Gastrocnemius medialis (tissue), 4 donors: ENCODE measurements around the gene PAPOLA.

Experiments used
- POLR2A ChIP-seq, 2 donors: fragments of 450-650 bp; IDR thresholded peaks; one replicate each; pipeline ENCODE4 v1.6.1; 2017; ENCODE audit warnings: antibody characterized with exemption in 2 of 2, mild to moderate bottlenecking in 2 of 2, moderate library complexity in 2 of 2
- TF ChIP-seq, protein P1 (sequence below), 5 experiments: fragments of 450-650 bp in 3 of 5; fragments of 200-600 bp in 2 of 5; sonication (generic) in 2 of 5; IDR thresholded peaks in 4 of 5; conservative IDR thresholded peaks in 1 of 5; 1 replicate in 4 of 5; 2 replicates in 1 of 5; pipeline ENCODE4 v1.5.1; 2016 to 2019; ENCODE audit warnings: antibody characterized with exemption in 5 of 5, mild to moderate bottlenecking in 3 of 5, moderate library complexity in 3 of 5

DNA sequence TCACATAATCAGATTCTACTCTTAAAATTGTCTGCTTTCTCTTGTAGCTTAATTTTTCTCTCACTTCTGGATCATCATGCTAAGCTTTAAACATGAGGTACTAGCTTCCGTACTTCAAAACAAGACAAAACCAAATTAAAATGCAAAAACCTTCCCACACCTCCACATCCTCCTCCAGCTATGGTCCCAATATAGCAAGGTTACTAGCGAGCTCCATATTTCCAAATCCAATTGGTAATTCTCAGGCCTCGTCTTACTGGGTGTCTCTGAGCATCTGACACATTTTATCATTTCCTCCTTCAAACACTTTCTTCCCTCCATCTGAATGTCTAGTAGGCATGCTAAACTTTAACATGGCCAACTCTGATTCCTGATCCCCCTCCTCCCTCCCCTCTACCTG lies 7.9 kb upstream of the PAPOLA start:
- TF ChIP-seq, protein P1, sequence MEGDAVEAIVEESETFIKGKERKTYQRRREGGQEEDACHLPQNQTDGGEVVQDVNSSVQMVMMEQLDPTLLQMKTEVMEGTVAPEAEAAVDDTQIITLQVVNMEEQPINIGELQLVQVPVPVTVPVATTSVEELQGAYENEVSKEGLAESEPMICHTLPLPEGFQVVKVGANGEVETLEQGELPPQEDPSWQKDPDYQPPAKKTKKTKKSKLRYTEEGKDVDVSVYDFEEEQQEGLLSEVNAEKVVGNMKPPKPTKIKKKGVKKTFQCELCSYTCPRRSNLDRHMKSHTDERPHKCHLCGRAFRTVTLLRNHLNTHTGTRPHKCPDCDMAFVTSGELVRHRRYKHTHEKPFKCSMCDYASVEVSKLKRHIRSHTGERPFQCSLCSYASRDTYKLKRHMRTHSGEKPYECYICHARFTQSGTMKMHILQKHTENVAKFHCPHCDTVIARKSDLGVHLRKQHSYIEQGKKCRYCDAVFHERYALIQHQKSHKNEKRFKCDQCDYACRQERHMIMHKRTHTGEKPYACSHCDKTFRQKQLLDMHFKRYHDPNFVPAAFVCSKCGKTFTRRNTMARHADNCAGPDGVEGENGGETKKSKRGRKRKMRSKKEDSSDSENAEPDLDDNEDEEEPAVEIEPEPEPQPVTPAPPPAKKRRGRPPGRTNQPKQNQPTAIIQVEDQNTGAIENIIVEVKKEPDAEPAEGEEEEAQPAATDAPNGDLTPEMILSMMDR (IDR thresholded peaks at IDR 0.05 in 4 of 5, conservative IDR thresholded peaks at IDR 0.05 in 1 of 5), result no peak
- no peak for TF ChIP-seq POLR2A (IDR thresholded peaks at IDR 0.05)
